HCT116 (cell line): ENCODE results near the gene ALAS1.

Experiments
- ATF3 ChIP-seq: IDR thresholded peaks from 2 replicates; pipeline ENCODE4 v1.6.1; 2012
- CTCF ChIP-seq, 3 experiments: fragments of 200-600 bp in 1 of 3; sonication (generic) in 1 of 3; IDR thresholded peaks in 2 of 3; conservative IDR thresholded peaks in 1 of 3; 2 replicates each; pipeline ENCODE4 v1.5.1; 2012 to 2017; ENCODE audit warnings: low read depth in 2 of 3, low read length in 2 of 3, antibody characterized with exemption in 1 of 3, borderline replicate concordance in 1 of 3, control low read depth in 1 of 3, mild to moderate bottlenecking in 1 of 3, mixed read lengths in 1 of 3, mixed run types in 1 of 3, moderate library complexity in 1 of 3; ENCODE audit not compliant: insufficient read depth in 1 of 3
- ELF1 ChIP-seq: IDR thresholded peaks from 2 replicates; pipeline ENCODE4 v1.6.1; 2012; ENCODE audit warnings: low read depth, borderline replicate concordance
- EZH2 ChIP-seq: fragments of 200-600 bp; sonication (generic); IDR thresholded peaks from 2 replicates; pipeline ENCODE4 v1.6.1; 2017; ENCODE audit warnings: antibody characterized with exemption, mixed run types
- POLR2A ChIP-seq: IDR thresholded peaks from 2 replicates; pipeline ENCODE4 v1.7.0; 2011; ENCODE audit warnings: borderline replicate concordance; ENCODE audit not compliant: insufficient read depth, insufficient read length; ENCODE audit errors: extremely low read depth
- POLR2AphosphoS5 ChIP-seq: IDR thresholded peaks from 2 replicates; pipeline ENCODE4 v1.6.1; 2011; ENCODE audit warnings: mild to moderate bottlenecking, low read depth, low read length, moderate library complexity
- REST ChIP-seq: IDR thresholded peaks from 2 replicates; pipeline ENCODE4 v1.6.1; 2012; ENCODE audit warnings: low read depth
- SIN3A ChIP-seq: IDR thresholded peaks from 2 replicates; pipeline ENCODE4 v1.6.1; 2012; ENCODE audit warnings: low read depth
- SP1 ChIP-seq: IDR thresholded peaks from 2 replicates; pipeline ENCODE4 v1.6.1; 2012; ENCODE audit warnings: low read depth
- YY1 ChIP-seq: IDR thresholded peaks from 2 replicates; pipeline ENCODE4 v1.6.1; 2011; ENCODE audit warnings: low read length, low read depth, moderate library complexity, mild to moderate bottlenecking; ENCODE audit not compliant: insufficient replicate concordance; ENCODE audit errors: extremely low read depth

DNA sequence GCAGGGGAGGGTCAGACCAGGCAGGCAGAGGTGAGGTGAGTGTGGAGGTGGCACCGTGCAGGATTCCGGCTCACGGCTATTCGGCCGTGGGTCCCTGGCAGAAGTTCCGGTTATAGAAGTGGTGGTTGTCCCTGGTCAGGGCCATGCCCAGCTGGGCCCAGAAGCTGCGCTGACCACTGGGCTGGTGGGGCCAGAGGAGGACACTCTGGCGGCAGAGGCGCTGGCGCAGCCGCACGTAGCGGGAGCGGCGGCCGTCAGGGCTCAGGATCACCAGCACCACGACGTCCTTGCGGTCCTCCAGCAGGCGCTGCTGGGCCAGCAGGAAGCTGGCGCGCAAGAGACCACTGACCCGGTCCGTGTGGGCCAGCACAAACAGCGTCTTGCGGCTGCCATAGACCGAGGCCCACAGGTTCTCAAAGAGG is 23.2 kb downstream of the ALAS1 start:
- TF ChIP-seq EZH2 = no peak
- TF ChIP-seq POLR2AphosphoS5 = no peak
- TF ChIP-seq POLR2A = no peak
- TF ChIP-seq ELF1 = no peak
- TF ChIP-seq SP1 = no peak
- TF ChIP-seq CTCF (IDR thresholded peaks at IDR 0.05 in 2 of 3, conservative IDR thresholded peaks at IDR 0.05 in 1 of 3; ENCODE audit: borderline replicate concordance in 1 of 3, insufficient read depth in 1 of 3, low read depth in 2 of 3, low read length in 2 of 3) = no peak
- TF ChIP-seq ATF3 = no peak
- no peak for TF ChIP-seq SIN3A
- TF ChIP-seq REST = no peak
- TF ChIP-seq YY1 = no peak
